VCaP (cell line): ENCODE results near the gene LMX1B.

Source experiments
- H3K27ac ChIP-seq: fragments of 450-650 bp; 2 replicates; pipeline ENCODE4 v1.5.1; 2017
- TF ChIP-seq, protein P1 (sequence below): fragments of 450-650 bp; conservative IDR thresholded peaks from 2 replicates; pipeline ENCODE4 v1.5.1; 2017; ENCODE audit warnings: mild to moderate bottlenecking, moderate library complexity

The LMX1B gene

DNA sequence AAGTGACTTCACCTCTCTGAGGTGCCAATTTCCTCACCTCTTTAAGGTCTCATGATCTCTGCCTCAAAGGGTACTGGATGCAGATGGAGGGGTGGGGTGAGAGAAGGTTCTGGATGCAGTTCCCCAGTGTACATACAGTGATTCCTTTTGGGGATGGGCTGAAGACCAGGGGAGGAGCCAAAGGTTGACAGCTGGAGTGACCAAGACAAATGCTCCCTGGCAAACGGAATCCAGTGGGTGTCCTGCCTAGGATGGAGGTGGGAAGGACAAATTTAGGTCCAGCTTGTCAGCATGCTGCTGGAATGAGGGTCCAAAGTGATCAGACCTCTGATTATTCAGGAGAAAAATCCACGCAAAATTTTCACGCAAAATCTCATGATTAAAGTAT is 7.3 kb upstream of the LMX1B start:
- no peak overlapping the region for H3K27ac ChIP-seq
- TF ChIP-seq, protein P1, sequence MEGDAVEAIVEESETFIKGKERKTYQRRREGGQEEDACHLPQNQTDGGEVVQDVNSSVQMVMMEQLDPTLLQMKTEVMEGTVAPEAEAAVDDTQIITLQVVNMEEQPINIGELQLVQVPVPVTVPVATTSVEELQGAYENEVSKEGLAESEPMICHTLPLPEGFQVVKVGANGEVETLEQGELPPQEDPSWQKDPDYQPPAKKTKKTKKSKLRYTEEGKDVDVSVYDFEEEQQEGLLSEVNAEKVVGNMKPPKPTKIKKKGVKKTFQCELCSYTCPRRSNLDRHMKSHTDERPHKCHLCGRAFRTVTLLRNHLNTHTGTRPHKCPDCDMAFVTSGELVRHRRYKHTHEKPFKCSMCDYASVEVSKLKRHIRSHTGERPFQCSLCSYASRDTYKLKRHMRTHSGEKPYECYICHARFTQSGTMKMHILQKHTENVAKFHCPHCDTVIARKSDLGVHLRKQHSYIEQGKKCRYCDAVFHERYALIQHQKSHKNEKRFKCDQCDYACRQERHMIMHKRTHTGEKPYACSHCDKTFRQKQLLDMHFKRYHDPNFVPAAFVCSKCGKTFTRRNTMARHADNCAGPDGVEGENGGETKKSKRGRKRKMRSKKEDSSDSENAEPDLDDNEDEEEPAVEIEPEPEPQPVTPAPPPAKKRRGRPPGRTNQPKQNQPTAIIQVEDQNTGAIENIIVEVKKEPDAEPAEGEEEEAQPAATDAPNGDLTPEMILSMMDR = no peak

DNA sequence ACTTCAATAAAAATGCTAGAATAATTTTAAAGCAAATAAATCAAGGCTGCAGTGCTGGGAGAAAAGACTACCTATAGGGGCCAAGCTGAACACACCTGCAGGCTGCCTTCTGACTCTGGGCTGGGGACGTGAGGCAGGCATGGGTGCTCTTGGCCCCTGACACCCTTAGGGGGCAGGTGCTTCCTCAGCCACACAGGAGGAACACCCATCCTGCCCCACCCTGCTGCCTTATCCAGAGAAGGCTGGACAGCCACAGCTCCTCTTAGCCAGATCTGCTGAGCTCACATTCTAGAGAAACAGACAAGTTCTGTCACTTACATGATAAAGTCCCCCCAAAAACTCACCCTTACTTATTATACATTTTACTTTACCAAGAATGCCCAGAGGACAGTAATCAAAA is 6.6 kb upstream of the LMX1B start:
- TF ChIP-seq, protein P1 = no peak

DNA sequence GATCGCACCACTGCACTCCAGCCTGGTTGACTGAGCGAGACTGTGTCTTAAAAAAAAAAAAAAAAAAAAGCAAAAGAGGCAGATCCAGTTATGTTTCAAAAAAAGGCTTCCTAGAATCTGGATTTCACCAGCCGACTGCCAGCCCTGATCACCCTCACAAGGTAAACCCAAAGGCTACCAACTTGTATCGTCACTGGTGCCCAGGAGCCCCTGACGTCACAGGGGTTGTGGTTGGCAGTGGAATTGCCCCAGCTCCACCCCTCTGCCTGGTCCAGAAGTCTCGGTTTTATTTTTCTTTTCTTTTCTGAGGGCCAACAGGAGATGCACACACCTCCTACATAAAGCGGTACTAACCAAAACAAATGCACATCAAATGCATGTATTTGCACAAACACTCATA is 6.0 kb upstream of the LMX1B start:
- TF ChIP-seq, protein P1 = no peak
- H3K27ac ChIP-seq = no peak overlapping the region

More for the DNA sequence above, 6.6 kb upstream of the LMX1B start:
- H3K27ac ChIP-seq = no peak overlapping the region

DNA sequence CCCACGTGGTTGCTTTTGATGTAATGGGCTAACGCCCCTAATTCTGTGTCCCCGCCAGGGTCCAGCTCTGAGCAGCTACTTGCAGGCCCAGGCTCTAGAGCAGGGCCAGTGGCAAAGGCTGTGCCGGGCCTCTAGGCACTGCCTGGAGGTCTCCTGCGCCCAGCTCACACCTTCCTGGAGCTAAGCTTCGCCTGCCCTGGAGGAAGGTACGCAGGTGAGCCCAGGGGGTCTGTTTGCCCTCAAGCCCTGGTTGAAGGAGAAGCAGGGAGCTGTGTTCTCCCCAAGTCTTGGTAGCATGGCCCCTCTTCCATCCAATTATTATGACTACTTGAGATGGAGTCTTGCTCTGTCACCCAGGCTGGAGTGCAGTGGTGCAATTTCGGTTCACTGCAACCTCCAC is 5.2 kb upstream of the LMX1B start:
- no peak overlapping the region for H3K27ac ChIP-seq
- TF ChIP-seq, protein P1 = no peak

DNA sequence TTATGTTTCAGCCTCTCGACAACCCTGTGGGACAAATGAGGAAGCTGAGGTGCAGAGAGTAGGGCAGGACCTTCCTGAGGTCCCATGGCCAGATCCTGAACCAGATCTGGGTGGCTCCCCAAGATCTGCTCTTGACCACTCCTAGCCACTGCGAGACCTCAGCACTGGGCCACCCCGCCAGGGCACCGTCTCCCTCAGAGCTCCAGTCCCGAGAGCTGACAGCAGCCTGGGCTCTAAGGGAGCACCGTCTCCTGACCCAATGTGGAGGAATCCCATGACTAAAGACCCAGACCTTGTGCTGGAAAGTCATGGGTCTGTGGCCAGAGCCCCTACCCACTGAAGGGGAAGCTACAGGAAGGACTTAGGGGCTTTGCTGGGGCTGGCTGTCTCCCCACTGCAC is 4.5 kb upstream of the LMX1B start:
- H3K27ac ChIP-seq = no peak overlapping the region
- TF ChIP-seq, protein P1 = no peak

DNA sequence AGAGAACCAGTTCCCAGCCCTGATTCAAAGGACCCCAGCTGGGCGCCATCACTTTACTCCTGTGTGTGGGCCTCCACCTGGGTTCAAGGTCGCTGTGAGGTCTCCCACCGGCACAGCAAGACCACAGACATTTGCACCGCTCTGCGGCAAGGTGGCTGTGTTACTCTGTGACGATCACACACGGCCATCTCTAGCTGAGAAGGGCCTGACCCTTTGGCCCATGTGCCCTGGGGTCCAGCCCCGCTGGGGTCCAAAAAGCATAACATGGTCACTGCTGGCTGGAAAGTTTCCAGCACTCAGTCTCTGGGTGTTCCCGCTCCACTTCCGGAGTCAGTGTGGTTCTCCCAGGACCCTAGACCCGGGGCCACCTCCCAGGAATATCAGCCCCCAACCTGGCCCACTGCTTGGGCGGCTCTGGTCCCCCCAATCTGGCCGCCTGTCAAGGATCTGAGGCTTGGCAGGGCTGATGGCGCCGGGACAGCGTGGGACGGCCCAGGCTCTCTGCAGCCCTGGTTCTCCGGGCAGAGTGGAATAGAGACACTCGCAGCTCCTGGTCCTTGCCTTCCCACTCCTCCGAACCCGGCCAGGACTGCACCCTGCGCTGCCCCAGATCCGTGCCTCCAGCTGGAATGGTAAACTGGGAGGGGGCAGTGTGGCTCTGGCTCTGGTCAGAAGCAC is 3.9 kb upstream of the LMX1B start:
- TF ChIP-seq, protein P1 = no peak
- H3K27ac ChIP-seq = no peak overlapping the region

DNA sequence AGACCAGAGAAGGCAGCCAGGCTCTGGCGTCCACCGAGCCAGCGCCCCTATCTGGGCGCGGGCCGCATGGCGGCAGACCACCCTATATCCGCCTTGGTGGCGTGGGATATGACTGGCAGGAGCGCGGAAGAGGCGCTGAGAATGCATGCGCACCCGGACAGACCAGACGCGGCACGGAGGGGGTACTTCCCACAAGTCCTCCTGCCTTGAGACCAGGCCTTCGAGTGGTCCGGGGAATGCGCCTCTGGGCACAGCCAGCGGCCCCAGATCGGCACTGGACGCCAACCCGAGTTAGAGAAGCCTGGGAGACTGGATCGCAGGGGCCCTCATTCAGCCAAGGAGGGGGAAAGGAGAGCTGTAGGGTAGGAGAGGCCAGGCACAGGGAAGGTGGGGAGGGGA is 2.5 kb upstream of the LMX1B start:
- H3K27ac ChIP-seq = no peak overlapping the region

More for the DNA sequence above, 2.5 kb upstream of the LMX1B start:
- TF ChIP-seq, protein P1 = no peak
